ENCODE data around the gene TMEM108.

GRCh38 chr3:133268726-133269134 lies 230.5 kb downstream of the TMEM108 start:
- TF ChIP-seq GATA2 (IDR thresholded peaks at IDR 0.05; ENCODE audit: low read depth, low read length) (peak; percentile 61; the same call in 1 of the 2 replicates), GATA3 (IDR thresholded peaks at IDR 0.05; ENCODE audit: low read depth, low read length) (peak; percentile 80)

Data from SH-SY5Y (cell line).